ENCODE measurements around the gene HBG1.

Gene HBG1

GRCh38 chr11:5204787-5205186 is 44.9 kb downstream of the HBG1 start:
- ATAC-seq, result peak; percentile 93

GRCh38 chr11:5203366-5203765 is 46.3 kb downstream of the HBG1 start:
- no peak for ATAC-seq
- TF ChIP-seq RARB (CRISPR knock-in tag; IDR thresholded peaks at IDR 0.05), result no peak
- TF ChIP-seq ARNTL (CRISPR knock-in tag; IDR thresholded peaks at IDR 0.05; ENCODE audit: borderline replicate concordance, low read depth), result no peak
- TF ChIP-seq ZC3H10 (CRISPR knock-in tag; IDR thresholded peaks at IDR 0.05), result no peak
- no peak for TF ChIP-seq TSHZ2 (CRISPR knock-in tag; IDR thresholded peaks at IDR 0.05)
- TF ChIP-seq ESRRG (CRISPR knock-in tag; IDR thresholded peaks at IDR 0.05), result no peak
- TF ChIP-seq POU6F1 (CRISPR knock-in tag; IDR thresholded peaks at IDR 0.05; ENCODE audit: borderline replicate concordance, low read depth), result no peak
- TF ChIP-seq OSR1 (CRISPR knock-in tag; IDR thresholded peaks at IDR 0.05), result no peak
- no peak for TF ChIP-seq SNAI2 (CRISPR knock-in tag; IDR thresholded peaks at IDR 0.05)
- no peak for TF ChIP-seq CSRNP3 (CRISPR knock-in tag; IDR thresholded peaks at IDR 0.05)
- no peak for TF ChIP-seq ZNF8 (CRISPR knock-in tag; IDR thresholded peaks at IDR 0.05)
- TF ChIP-seq ZFP30 (CRISPR knock-in tag; IDR thresholded peaks at IDR 0.05), result no peak
- no peak for TF ChIP-seq ZFP3 (CRISPR knock-in tag; IDR thresholded peaks at IDR 0.05)
- TF ChIP-seq ISL1 (CRISPR knock-in tag; IDR thresholded peaks at IDR 0.05), result no peak
- no peak for TF ChIP-seq TOX (CRISPR knock-in tag; IDR thresholded peaks at IDR 0.05; ENCODE audit: borderline replicate concordance)
- no peak for TF ChIP-seq GLIS3 (CRISPR knock-in tag; IDR thresholded peaks at IDR 0.05)
- no peak for TF ChIP-seq ZNF70 (CRISPR knock-in tag; IDR thresholded peaks at IDR 0.05)
- TF ChIP-seq CREB5 (CRISPR knock-in tag; IDR thresholded peaks at IDR 0.05; ENCODE audit: low read depth), result no peak
- TF ChIP-seq ZNF565 (CRISPR knock-in tag; conservative IDR thresholded peaks at IDR 0.05; ENCODE audit: low read depth), result no peak

More at GRCh38 chr11:5204787-5205186, 44.9 kb downstream of the HBG1 start:
- no peak for TF ChIP-seq TSHZ2 (CRISPR knock-in tag; IDR thresholded peaks at IDR 0.05)
- no peak for TF ChIP-seq TOX (CRISPR knock-in tag; IDR thresholded peaks at IDR 0.05; ENCODE audit: borderline replicate concordance)
- no peak for TF ChIP-seq ZNF8 (CRISPR knock-in tag; IDR thresholded peaks at IDR 0.05)
- TF ChIP-seq POU6F1 (CRISPR knock-in tag; IDR thresholded peaks at IDR 0.05; ENCODE audit: borderline replicate concordance, low read depth), result no peak
- no peak for TF ChIP-seq CSRNP3 (CRISPR knock-in tag; IDR thresholded peaks at IDR 0.05)

All from SK-N-SH treated with all-trans-retinoic acid at 6 μM for 48 hours (cell line).